Measurements from ENCODE around the gene GIMAP2.
"Not testable (repeated sequence)": the region's sequence is repeated elsewhere in the genome, so short reads cannot be mapped to it uniquely, and the experiment has no call there.

GIMAP2 gene

DNA sequence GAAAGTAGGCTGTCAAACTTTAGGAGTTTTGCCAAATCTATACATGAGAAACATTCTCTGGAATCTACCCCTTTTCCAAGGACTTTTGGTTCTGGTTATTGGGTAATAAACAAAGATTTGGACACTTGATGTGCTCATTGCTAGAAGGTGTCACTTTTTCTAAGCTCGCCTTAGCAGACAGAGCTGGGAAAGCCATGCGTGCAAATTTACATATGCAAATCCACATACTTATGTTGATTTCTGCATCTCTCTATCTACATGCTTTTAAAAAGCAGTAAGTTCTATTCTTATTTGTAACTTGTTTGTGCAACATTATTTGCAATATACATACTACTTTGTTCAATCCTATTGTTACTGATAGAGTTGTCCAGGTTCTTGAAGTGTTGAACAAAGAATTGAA lies 30.8 kb upstream of the GIMAP2 start:
- Histone ChIP-seq H3K4me3 (ENCODE audit: insufficient read length, low read depth) (no peak overlapping the region), H3K9me3 (ENCODE audit: insufficient read depth, low read length) (peaks cover 12% of the 10 kb centered on the region; the same call in 1 of the 2 replicates), H3K27me3 (ENCODE audit: insufficient read depth, insufficient read length) (no peaks in the 10 kb centered on the region), H3K9ac (ENCODE audit: insufficient read length, low read depth) (no peak overlapping the region), H3K4me1 (ENCODE audit: insufficient read depth, insufficient read length) (no peaks in the 10 kb centered on the region), H3K36me3 (ENCODE audit: insufficient read depth, insufficient read length, low read length) (no peaks in the 10 kb centered on the region)
- no peak for DNase-seq (ENCODE audit: low read depth, low spot score)
- TF ChIP-seq SUZ12 (IDR thresholded peaks at IDR 0.05; ENCODE audit: extremely low read depth, insufficient read depth, insufficient read length) (no peak), ZNF274 (IDR thresholded peaks at IDR 0.05; ENCODE audit: low read depth, low read length) (no peak), YY1 (IDR thresholded peaks at IDR 0.05; ENCODE audit: insufficient read depth, insufficient read length) (no peak)

DNA sequence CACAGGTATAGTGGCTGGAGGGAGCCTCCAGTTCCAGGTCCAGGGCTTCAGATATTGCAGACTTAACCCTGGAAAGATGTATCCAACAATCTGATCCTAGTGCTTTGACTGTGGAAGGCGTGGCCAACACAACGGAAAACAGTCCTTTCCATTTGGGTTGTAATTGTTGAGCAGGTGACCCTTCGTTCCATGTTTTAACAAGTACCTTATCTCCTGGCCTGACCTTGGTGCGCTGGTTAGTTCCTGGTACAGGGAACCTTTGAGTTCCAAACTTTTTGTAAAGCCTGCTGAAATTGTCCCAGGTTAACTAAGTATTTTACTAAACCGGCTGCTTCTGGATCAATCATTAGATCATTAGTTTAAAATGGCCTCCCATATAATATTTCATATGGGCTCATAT lies 29.5 kb upstream of the GIMAP2 start:
- TF ChIP-seq YY1 (IDR thresholded peaks at IDR 0.05; ENCODE audit: insufficient read depth, insufficient read length) (no peak), SUZ12 (IDR thresholded peaks at IDR 0.05; ENCODE audit: extremely low read depth, insufficient read depth, insufficient read length) (no peak)
- Histone ChIP-seq H3K27me3 (ENCODE audit: insufficient read depth, insufficient read length) (no peaks in the 10 kb centered on the region), H3K4me1 (ENCODE audit: insufficient read depth, insufficient read length) (no peaks in the 10 kb centered on the region), H3K4me3 (ENCODE audit: insufficient read length, low read depth) (no peak overlapping the region), H3K9me3 (ENCODE audit: insufficient read depth, low read length) (peaks cover 12% of the 10 kb centered on the region; the same call in 1 of the 2 replicates), H3K36me3 (ENCODE audit: insufficient read depth, insufficient read length, low read length) (no peaks in the 10 kb centered on the region), H3K9ac (ENCODE audit: insufficient read length, low read depth) (no peak overlapping the region)
- no peak for DNase-seq (ENCODE audit: low read depth, low spot score)

GRCh38 chr7:150657526-150657925 lies 28.0 kb upstream of the GIMAP2 start:
- Histone ChIP-seq H3K4me3 (ENCODE audit: insufficient read length, low read depth) (no peak overlapping the region), H3K4me1 (ENCODE audit: insufficient read depth, insufficient read length) (no peaks in the 10 kb centered on the region), H3K36me3 (ENCODE audit: insufficient read depth, insufficient read length, low read length) (no peaks in the 10 kb centered on the region), H3K9me3 (ENCODE audit: insufficient read depth, low read length) (peaks cover 12% of the 10 kb centered on the region; the same call in 1 of the 2 replicates), H3K27me3 (ENCODE audit: insufficient read depth, insufficient read length) (peaks cover 2% of the 10 kb centered on the region), H3K9ac (ENCODE audit: insufficient read length, low read depth) (no peak overlapping the region)
- DNase-seq (ENCODE audit: low read depth, low spot score): no peak
- TF ChIP-seq SUZ12 (IDR thresholded peaks at IDR 0.05; ENCODE audit: extremely low read depth, insufficient read depth, insufficient read length): no peak
- no peak for TF ChIP-seq ZNF274 (IDR thresholded peaks at IDR 0.05; ENCODE audit: low read depth, low read length)
- no peak for TF ChIP-seq YY1 (IDR thresholded peaks at IDR 0.05; ENCODE audit: insufficient read depth, insufficient read length)

GRCh38 chr7:150660939-150661613 lies 24.4 kb upstream of the GIMAP2 start:
- Histone ChIP-seq H3K36me3 (ENCODE audit: insufficient read depth, insufficient read length, low read length) (no peaks in the 10 kb centered on the region), H3K9ac (ENCODE audit: insufficient read length, low read depth) (no peak overlapping the region), H3K27me3 (ENCODE audit: insufficient read depth, insufficient read length) (peaks cover 5% of the 10 kb centered on the region), H3K4me1 (ENCODE audit: insufficient read depth, insufficient read length) (no peaks in the 10 kb centered on the region), H3K4me3 (ENCODE audit: insufficient read length, low read depth) (no peak overlapping the region), H3K9me3 (ENCODE audit: insufficient read depth, low read length) (peaks cover 12% of the 10 kb centered on the region; the same call in 1 of the 2 replicates)
- no peak for TF ChIP-seq YY1 (IDR thresholded peaks at IDR 0.05; ENCODE audit: insufficient read depth, insufficient read length)
- TF ChIP-seq SUZ12 (IDR thresholded peaks at IDR 0.05; ENCODE audit: extremely low read depth, insufficient read depth, insufficient read length): no peak
- TF ChIP-seq ZNF274 (IDR thresholded peaks at IDR 0.05; ENCODE audit: low read depth, low read length): no peak
- no peak for DNase-seq (ENCODE audit: low read depth, low spot score)

- not testable (repeated sequence) for H3K27me3 ChIP-seq (ENCODE audit: insufficient read depth, insufficient read length); H3K4me3 ChIP-seq (ENCODE audit: insufficient read length, low read depth); H3K9ac ChIP-seq (ENCODE audit: insufficient read length, low read depth); DNase-seq (ENCODE audit: low read depth, low spot score); H3K4me1 ChIP-seq (ENCODE audit: insufficient read depth, insufficient read length); H3K9me3 ChIP-seq (ENCODE audit: insufficient read depth, low read length); H3K36me3 ChIP-seq (ENCODE audit: insufficient read depth, insufficient read length, low read length)
These were observed 22.7 kb upstream of the GIMAP2 start for GRCh38 chr7:150662821-150663220.

DNA sequence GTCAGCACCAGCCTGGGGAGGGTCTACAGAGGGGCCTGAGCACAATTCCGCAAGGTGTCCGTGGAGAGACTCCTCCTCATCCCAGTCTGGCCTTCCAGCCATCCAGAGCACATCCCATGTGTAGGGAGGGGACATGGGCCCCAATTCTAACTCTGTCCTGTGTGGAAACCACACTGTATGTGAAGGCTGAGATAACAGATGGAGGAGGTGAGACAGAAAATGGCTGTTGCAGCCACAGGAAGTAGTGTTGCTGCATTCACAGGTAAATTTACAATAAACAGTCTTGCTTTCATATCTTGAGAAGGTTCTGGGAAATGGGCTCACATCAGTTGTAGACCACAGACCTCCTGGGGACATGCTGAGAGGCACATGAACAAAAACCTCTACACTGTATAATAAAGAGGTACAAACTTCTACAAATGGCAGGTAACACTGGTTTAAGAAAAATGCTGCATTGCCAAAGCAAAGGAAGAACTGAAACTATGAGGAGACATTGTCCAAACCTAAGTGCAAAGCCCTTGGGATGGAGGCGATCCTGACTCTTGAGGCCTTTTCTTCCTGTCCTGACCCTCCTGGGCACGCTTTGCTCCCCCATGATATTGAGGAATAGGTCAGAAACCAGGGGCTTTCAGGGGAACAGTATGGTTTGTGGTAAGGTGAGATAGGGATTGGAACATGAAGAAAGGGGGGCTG lies 21.6 kb upstream of the GIMAP2 start:
- 0 out of 2 replicates have a peak, but pooled peaks cover 3% of the 10 kb centered on the region for H3K9me3 ChIP-seq (ENCODE audit: insufficient read depth, low read length)
- H3K4me3 ChIP-seq (ENCODE audit: insufficient read length, low read depth): no peak overlapping the region
- TF ChIP-seq ZNF274 (IDR thresholded peaks at IDR 0.05; ENCODE audit: low read depth, low read length) (no peak), SUZ12 (IDR thresholded peaks at IDR 0.05; ENCODE audit: extremely low read depth, insufficient read depth, insufficient read length) (no peak), YY1 (IDR thresholded peaks at IDR 0.05; ENCODE audit: insufficient read depth, insufficient read length) (no peak)
- no peak overlapping the region for H3K9ac ChIP-seq (ENCODE audit: insufficient read length, low read depth)
- H3K4me1 ChIP-seq (ENCODE audit: insufficient read depth, insufficient read length): no peaks in the 10 kb centered on the region
- peaks cover 9% of the 10 kb centered on the region for H3K27me3 ChIP-seq (ENCODE audit: insufficient read depth, insufficient read length)
- no peak for DNase-seq (ENCODE audit: low read depth, low spot score)
- no peaks in the 10 kb centered on the region for H3K36me3 ChIP-seq (ENCODE audit: insufficient read depth, insufficient read length, low read length)

- TF ChIP-seq SUZ12 (IDR thresholded peaks at IDR 0.05; ENCODE audit: extremely low read depth, insufficient read depth, insufficient read length) (no peak), ZNF274 (IDR thresholded peaks at IDR 0.05; ENCODE audit: low read depth, low read length) (no peak), YY1 (IDR thresholded peaks at IDR 0.05; ENCODE audit: insufficient read depth, insufficient read length) (no peak)
- H3K27me3 ChIP-seq (ENCODE audit: insufficient read depth, insufficient read length): peaks cover 9% of the 10 kb centered on the region
- H3K9ac ChIP-seq (ENCODE audit: insufficient read length, low read depth): no peak overlapping the region
- 0 out of 2 replicates have a peak, but pooled peaks cover 8% of the 10 kb centered on the region for H3K9me3 ChIP-seq (ENCODE audit: insufficient read depth, low read length)
- DNase-seq (ENCODE audit: low read depth, low spot score): no peak
- H3K4me3 ChIP-seq (ENCODE audit: insufficient read length, low read depth): no peak overlapping the region
- no peaks in the 10 kb centered on the region for H3K4me1 ChIP-seq (ENCODE audit: insufficient read depth, insufficient read length)
- no peaks in the 10 kb centered on the region for H3K36me3 ChIP-seq (ENCODE audit: insufficient read depth, insufficient read length, low read length)
These were observed 20.3 kb upstream of the GIMAP2 start for GRCh38 chr7:150665089-150665748.

Measured in NT2/D1 (cell line).